DMS53 (cell line): ENCODE results near the gene CCDC117.
A peak's percentile ranks its signal among the peaks of the same experiment; 100 is the strongest.
"Not testable (repeated sequence)": the region's sequence is repeated elsewhere in the genome, so short reads cannot be mapped to it uniquely, and the experiment has no call there.

Source experiments
- DNase-seq: peaks from one replicate; lab custom pipeline; 2025; lab: John Stamatoyannopoulos, UW

Gene CCDC117

DNA sequence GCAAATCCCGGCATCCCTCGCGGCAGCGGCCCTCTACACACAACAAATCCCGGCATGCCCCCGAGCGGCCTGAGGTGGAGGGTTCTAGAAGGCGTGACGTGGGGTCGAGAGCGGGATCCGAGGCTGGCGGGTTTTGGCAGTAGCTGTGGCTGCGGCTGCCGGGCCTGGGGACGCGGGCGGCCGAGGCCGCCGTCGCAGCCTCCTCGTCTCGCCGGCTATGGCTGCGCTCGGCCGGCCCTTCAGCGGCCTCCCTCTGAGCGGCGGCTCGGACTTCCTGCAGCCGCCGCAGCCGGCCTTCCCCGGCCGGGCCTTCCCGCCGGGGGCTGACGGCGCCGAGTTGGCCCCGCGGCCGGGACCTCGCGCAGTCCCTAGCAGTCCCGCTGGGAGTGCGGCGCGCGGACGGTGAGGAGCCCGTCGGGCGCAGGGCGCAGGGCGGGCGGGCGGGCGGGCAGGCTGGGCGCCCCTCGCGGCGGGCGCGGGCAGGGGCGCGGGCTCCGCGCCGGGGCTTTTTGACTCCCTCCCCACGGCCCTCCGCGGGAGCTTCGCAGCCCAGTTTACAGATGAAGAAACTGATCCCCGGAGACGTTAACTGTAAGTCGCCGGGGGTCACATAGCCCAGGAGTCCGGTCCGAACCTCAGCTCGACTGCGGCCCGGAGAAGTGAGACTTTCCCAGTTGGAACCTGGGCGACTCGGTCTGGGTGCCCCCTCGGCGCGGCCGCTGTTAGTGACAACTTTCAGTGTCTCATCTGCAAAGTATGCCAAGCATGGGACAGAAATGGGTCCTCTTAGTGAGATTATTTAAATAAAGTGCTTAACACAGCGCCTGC is at the start of gene CCDC117:
CCDC117 (plus strand) TSS at position 63 of the 828 bp plus-strand sequence; CDS start at position 218, 155 bp downstream.
- peak; percentile 89 for DNase-seq

DNA sequence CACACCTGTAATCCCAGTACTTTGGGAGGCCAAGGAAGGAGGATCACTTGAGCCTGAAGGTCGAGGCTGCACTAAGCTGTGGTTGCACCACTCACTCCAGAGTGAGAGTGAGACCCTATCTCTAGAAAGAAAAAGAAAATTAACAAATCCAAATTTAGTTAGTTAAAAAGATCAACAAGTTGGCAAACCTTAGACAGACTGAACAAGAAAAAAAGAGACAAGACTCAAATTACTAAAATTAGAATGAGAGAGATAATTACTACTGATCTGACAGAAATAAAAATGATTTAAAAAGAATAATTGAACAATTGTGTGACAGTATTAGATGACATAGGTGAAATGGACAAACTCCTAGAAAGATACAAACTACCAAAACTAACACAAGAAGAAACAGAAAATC is 44.5 kb upstream of the CCDC117 start:
- no peak for DNase-seq

- DNase-seq = no peak
These were observed 43.7 kb upstream of the CCDC117 start for GRCh38 chr22:28728621-28729313.

DNA sequence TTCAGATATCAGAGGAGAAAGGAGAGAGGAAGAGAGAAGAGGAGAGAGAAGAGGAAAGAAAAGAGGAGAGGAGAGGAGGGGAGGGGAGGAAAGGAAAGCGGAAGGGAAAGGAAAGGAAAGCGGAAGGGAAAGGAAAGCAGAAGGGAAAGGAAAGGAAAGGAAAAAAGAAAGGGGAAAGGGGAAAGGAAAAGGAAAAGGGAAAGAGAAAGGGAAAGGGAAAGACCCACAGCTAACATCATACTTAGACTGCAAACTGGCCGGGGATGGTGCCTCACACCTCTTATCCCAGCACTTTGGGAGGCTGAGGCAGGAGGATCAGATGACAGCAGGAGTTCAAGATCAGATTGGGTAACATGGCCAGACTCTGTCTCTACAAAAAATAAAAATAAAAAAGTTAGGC is 42.3 kb upstream of the CCDC117 start:
- no peak for DNase-seq

- DNase-seq = peak; percentile 26
These were observed 38.1 kb upstream of the CCDC117 start for GRCh38 chr22:28734393-28734792.

- DNase-seq = no peak
These were observed 36.0 kb upstream of the CCDC117 start for GRCh38 chr22:28736301-28737155.

DNA sequence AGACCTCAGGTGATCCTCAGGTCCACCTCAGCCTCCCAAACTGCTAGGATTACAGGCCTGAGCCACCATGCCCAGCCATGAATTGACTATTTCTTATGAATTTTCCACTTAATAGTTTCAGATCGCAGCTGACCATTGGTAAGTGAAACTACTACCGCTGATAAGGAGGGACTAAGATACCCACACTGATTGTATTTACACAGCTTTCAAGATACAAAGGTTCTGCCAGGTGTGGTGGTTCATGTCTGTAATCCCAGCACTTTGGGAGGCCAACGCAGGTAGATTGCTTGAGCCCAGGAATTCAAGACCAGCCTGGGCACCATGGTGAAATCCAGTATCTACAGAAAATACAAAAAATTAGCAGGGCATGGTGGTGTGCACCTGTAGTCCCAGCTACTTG is 34.8 kb upstream of the CCDC117 start:
- no peak for DNase-seq

DNA sequence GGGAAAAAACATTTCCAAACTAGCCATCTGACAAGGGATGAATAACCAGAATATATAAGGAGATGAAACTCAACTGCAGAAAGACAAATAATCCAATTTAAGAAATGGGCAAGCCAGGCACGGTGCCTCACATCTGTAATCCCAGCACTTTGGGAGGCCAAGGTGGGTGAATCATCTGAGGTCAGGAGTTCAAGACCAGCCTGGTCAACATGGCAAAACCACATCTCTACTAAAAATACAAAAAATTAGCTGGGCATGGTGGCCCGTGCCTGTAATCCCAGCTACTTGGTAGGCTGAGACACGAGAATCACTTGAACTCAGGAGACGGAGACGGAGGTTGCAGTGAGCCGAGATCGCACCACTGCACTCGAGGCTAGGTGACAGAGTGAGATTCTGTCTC is 33.6 kb upstream of the CCDC117 start:
- DNase-seq = not testable (repeated sequence)

DNA sequence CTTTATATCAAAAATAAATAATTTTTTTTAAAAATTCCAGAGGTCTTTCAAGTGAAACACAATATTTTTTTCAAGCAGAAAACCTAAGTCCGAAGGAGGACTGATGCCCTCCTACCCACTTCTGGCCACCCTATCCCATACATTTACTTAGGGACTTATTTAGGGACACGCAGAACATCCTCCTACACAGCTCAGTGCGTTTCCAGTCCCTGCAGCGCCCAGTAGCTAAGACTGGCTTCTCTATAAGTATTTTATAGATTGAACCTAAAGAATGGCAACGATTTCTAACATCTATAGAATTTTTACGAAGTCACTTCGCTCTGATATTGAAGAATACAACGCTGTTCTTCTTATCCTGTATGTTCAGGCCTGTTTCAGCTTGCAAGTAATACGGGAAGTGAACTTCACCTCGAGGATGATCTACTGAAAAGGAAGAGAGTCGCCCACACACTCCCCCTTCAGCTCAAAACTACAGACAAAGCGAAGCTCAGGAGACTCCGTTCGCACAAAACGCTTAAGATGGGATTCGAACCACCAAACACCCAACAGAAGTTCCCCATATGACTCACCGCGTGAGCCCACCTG is 31.2 kb upstream of the CCDC117 start:
- no peak for DNase-seq

- peak; percentile 94 for DNase-seq
These were observed 30.5 kb upstream of the CCDC117 start, which contains the start of the genes CHEK2 and HSCB for GRCh38 chr22:28741785-28742561. Gene CHEK2, minus strand, starts transcription at chr22:28741820. Its CDS starts 7,099 bp downstream, at chr22:28734721. Gene HSCB, plus strand, starts transcription at chr22:28742039. Its CDS starts 57 bp downstream, at chr22:28742096.

DNA sequence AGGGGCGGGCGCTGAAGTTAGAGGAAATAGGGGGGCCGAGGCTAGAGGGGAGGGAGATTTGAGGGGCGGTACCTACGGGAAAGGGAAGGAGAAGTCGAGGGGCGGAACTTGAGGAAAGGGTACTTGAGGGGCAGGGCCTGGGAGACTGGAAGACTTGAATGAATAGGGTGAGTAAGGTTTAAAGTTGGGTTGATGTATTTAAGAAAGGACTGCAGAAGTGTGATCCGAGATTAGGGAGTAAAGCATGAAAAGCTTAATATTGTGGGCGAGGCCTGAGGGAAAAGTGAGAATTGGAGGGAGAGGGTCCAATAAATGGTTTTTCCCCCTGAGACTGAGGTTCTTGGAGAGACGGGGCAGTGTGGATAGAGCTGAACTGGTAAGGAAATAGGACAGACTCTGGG is 29.9 kb upstream of the CCDC117 start:
- DNase-seq = no peak

DNA sequence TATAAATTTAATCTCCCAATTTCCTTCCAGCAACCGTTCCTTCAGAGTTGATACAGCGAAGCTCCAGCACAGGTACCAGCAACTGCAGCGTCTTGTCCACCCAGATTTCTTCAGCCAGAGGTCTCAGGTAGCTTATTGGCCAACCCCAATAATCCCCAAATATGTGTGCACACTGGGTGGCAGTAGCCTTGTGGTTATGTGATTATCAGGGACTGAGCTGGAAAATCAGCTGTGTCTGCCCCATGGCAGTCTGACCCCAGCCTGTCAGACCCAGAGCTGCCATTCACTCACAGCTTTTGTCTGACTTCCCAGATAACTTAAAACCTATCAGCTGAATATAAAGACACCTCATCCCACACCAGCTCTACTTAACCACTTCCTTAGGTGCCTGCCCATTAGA is 28.6 kb upstream of the CCDC117 start:
- no peak for DNase-seq

GRCh38 chr22:28750471-28750881 is 22.0 kb upstream of the CCDC117 start:
- DNase-seq = no peak

DNA sequence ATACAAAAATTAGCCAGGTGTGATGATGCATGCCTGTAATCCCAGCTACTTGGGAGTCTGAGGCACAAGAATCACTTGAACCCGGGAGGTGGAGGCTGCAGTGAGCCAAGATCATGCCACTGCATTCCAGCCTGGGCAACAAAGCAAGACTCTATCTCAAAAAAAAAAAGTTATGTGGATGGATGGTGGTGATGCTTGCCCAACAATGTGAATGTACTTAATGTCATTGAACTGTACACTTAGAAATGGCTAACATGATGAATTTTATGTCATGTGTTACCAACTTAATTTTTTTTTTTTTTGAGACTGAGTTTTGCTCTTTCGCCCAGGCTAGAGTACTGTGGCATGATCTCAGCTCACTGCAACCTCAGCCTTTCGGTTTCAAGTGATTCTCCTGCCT is 18.0 kb upstream of the CCDC117 start:
- not testable (repeated sequence) for DNase-seq

DNA sequence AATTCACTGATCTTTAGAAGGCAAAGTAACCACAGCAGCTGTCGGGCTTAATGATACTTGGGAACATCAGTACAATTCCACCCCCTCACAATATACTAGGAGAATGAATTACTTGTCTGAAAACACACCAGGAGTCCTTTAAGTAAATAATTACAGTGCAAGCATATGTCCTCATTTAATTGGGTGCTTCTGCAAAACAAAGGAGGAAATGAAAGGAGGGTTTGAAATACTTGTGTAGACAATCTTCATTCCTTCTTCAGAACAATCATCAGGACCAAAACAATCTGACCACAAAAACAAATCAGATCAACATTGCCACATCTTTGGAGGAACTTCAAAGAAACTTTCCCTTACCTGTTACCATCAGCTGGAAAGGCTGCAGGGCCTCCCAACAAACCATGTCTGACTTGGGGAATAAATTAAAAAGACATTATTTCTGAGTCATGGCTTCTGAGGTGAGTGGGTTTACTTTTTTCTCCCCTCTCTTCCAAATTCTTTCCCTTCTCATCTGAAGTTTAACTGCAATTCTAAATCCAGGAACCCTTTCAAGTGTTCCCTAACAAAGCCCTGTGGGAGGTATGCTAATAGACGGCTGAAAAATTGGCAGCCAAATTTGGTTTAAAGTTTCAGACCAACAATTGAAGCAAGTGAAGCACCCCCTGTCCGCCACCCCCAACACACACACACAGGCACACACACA is 12.5 kb upstream of the CCDC117 start:
- no peak for DNase-seq

- no peak for DNase-seq
These were observed 11.1 kb upstream of the CCDC117 start for GRCh38 chr22:28761449-28761755.

DNA sequence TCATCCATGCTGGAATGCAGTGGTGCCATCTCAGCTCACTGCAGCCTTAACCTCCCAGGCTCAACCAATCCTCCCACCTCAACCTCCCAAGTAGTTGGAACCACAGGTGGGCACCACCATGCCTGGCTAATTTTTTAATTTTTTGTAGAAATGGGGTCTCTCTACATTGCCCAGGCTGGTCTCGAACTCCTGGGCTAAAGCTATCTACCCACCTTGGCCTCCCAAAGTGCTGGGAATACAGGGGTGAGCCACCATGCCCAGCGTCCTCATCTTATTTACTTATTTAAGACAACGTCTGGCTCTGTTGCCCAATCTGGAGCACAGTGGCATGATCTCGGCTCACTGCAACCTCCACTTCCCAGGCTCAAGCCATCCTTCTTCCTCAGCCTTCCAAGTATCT is 10.5 kb upstream of the CCDC117 start:
- DNase-seq = not testable (repeated sequence)

- no peak for DNase-seq
These were observed 5.9 kb upstream of the CCDC117 start for GRCh38 chr22:28766628-28767027.

- peak; percentile 25 for DNase-seq
These were observed 3.6 kb upstream of the CCDC117 start for GRCh38 chr22:28768701-28769393.
